ENCODE data around the gene ACTN1. TPM values are rescaled to one million over a fixed set of nuclear protein-coding genes. Genes with fewer than 3 reads are reported as not detected.
"Not testable (repeated sequence)": the region's sequence is repeated elsewhere in the genome, so short reads cannot be mapped to it uniquely, and the experiment has no call there.

The ACTN1 gene
- total RNA-seq, 3 donors from 2014 or later (not counting 1 experiment from before 2014, with no cell fraction given) = 14.9 to 39.5 (median 19.6) TPM

DNA sequence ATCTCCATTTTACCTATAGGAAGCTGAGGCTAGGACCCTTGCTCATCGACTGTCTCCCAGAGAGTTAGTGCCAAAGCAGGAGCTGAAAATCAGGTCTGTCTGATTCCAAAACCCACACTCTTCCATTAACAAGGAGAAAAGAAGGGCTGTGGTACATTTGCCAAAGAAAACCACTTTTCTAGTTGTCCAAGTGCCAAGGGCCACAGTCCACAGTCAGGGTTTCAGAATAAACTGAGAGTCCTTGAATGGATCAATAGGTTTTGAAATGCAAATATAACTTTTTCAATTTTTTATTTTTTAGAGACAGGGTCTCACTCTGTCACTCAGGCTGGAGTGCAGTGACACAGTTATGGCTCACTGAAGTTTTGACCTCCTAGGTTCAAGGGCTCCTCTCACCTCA, 130.8 kb downstream of the ACTN1 start:
- Mint-ChIP-seq H3K9me3 (no peaks in the 10 kb centered on the region), H3K4me1 (peaks cover 11 to 12% of the 10 kb centered on the region in 2 donors), H3K4me3 (no peak overlapping the region), H3K36me3 (no peaks in the 10 kb centered on the region), H3K27me3 (ENCODE audit: low read depth in 2 of 2) (peaks cover 0 to 7% of the 10 kb centered on the region in 2 donors), H3K27ac (no peak overlapping the region)
- no peaks in the 10 kb centered on the region for H3K36me3 ChIP-seq (ENCODE audit: control insufficient read depth, insufficient read depth, low read length)
- ATAC-seq (no peak), DNase-seq (no peak)
- no peak overlapping the region for H3K27ac ChIP-seq (ENCODE audit: low read length)
- WGBS (ENCODE audit: insufficient coverage) = 93% methylated on average over 1 of the region's 1 CpG
- peaks cover 3% of the 10 kb centered on the region for H3K9me3 ChIP-seq (ENCODE audit: control insufficient read depth, insufficient read depth, low read length)
- TF ChIP-seq CTCF (IDR thresholded peaks at IDR 0.05) = no peak
- intact Hi-C loops (cut with micrococcal nuclease) = loop anchor here (10.0 kb wide), 1 partner anchor 53 kb away; the partner anchor contains the start of gene ZFP36L1
- H3K4me3 ChIP-seq (ENCODE audit: low read length) = no peak overlapping the region
- H3K27me3 ChIP-seq (ENCODE audit: control insufficient read depth, insufficient read depth, low read length) = no peaks in the 10 kb centered on the region
- peaks cover 9% of the 10 kb centered on the region for H3K4me1 ChIP-seq (ENCODE audit: control insufficient read depth, insufficient read depth, low read length)

GRCh38 chr14:68847640-68848039, 131.5 kb downstream of the ACTN1 start:
- intact Hi-C loops (cut with micrococcal nuclease) = loop anchor here (10.0 kb wide), 1 partner anchor 53 kb away; the partner anchor contains the start of gene ZFP36L1
- not testable (repeated sequence) for H3K9me3 ChIP-seq (ENCODE audit: control insufficient read depth, insufficient read depth, low read length); H3K4me3 Mint-ChIP-seq; DNase-seq; H3K27ac Mint-ChIP-seq; H3K9me3 Mint-ChIP-seq; H3K4me3 ChIP-seq (ENCODE audit: low read length); H3K27me3 Mint-ChIP-seq (ENCODE audit: low read depth in 2 of 2); H3K36me3 Mint-ChIP-seq; H3K27ac ChIP-seq (ENCODE audit: low read length); H3K36me3 ChIP-seq (ENCODE audit: control insufficient read depth, insufficient read depth, low read length); H3K27me3 ChIP-seq (ENCODE audit: control insufficient read depth, insufficient read depth, low read length); ATAC-seq
- H3K4me1 ChIP-seq (ENCODE audit: control insufficient read depth, insufficient read depth, low read length) = peaks cover 15% of the 10 kb centered on the region
- peaks cover 18 to 19% of the 10 kb centered on the region in 2 donors for H3K4me1 Mint-ChIP-seq
- WGBS (ENCODE audit: insufficient coverage) = 93% methylated on average over 4 of the region's 4 CpGs

- intact Hi-C loops (cut with micrococcal nuclease) = loop anchor here (10.0 kb wide), 1 partner anchor 52 kb away; the partner anchor contains the start of gene ZFP36L1
- no peak for TF ChIP-seq CTCF (IDR thresholded peaks at IDR 0.05)
- no peak overlapping the region for H3K27ac ChIP-seq (ENCODE audit: low read length)
- H3K36me3 Mint-ChIP-seq = no peaks in the 10 kb centered on the region
- H3K27ac Mint-ChIP-seq = no peak overlapping the region
- H3K9me3 ChIP-seq (ENCODE audit: control insufficient read depth, insufficient read depth, low read length) = no peaks in the 10 kb centered on the region
- no peak overlapping the region for H3K4me3 Mint-ChIP-seq
- H3K27me3 Mint-ChIP-seq (ENCODE audit: low read depth in 2 of 2) = peaks cover 0 to 7% of the 10 kb centered on the region in 2 donors
- H3K4me3 ChIP-seq (ENCODE audit: low read length) = no peak overlapping the region
- 82% methylated on average over 3 of the region's 3 CpGs for WGBS (ENCODE audit: insufficient coverage)
- DNase-seq = no peak
- no peaks in the 10 kb centered on the region for H3K9me3 Mint-ChIP-seq
- H3K4me1 Mint-ChIP-seq = peaks cover 29 to 30% of the 10 kb centered on the region in 2 donors
- no peak for ATAC-seq
- H3K27me3 ChIP-seq (ENCODE audit: control insufficient read depth, insufficient read depth, low read length) = no peaks in the 10 kb centered on the region
- peaks cover 23% of the 10 kb centered on the region for H3K4me1 ChIP-seq (ENCODE audit: control insufficient read depth, insufficient read depth, low read length)
- H3K36me3 ChIP-seq (ENCODE audit: control insufficient read depth, insufficient read depth, low read length) = no peaks in the 10 kb centered on the region
Measured at GRCh38 chr14:68846466-68846865, 132.6 kb downstream of the ACTN1 start.

- Histone ChIP-seq H3K27ac (ENCODE audit: low read length) (no peak overlapping the region), H3K4me1 (ENCODE audit: control insufficient read depth, insufficient read depth, low read length) (peaks cover 32% of the 10 kb centered on the region), H3K36me3 (ENCODE audit: control insufficient read depth, insufficient read depth, low read length) (no peaks in the 10 kb centered on the region), H3K9me3 (ENCODE audit: control insufficient read depth, insufficient read depth, low read length) (no peaks in the 10 kb centered on the region), H3K27me3 (ENCODE audit: control insufficient read depth, insufficient read depth, low read length) (no peaks in the 10 kb centered on the region), H3K4me3 (ENCODE audit: low read length) (no peak overlapping the region)
- peaks cover 46 to 48% of the 10 kb centered on the region in 2 donors for H3K4me1 Mint-ChIP-seq
- no peaks in the 10 kb centered on the region for H3K36me3 Mint-ChIP-seq
- ATAC-seq (no peak), DNase-seq (no peak)
- WGBS (ENCODE audit: insufficient coverage) = 57% methylated on average over 3 of the region's 6 CpGs
- TF ChIP-seq CTCF (IDR thresholded peaks at IDR 0.05) = peak; percentile 59
- H3K4me3 Mint-ChIP-seq = peak overlapping the region; percentile 71
- peaks cover 0 to 7% of the 10 kb centered on the region in 2 donors for H3K27me3 Mint-ChIP-seq (ENCODE audit: low read depth in 2 of 2)
- intact Hi-C loops (cut with micrococcal nuclease) = loop anchor here (5.0 to 10.0 kb wide), 3 partner anchors 49 to 962 kb away; partner anchors contain the start of gene ZFP36L1
- peak overlapping the region; percentile 31 to 86 for H3K27ac Mint-ChIP-seq
- no peaks in the 10 kb centered on the region for H3K9me3 Mint-ChIP-seq
Measured at GRCh38 chr14:68844210-68844545, 134.9 kb downstream of the ACTN1 start.
